Suppressor macrophage treated with lipopolysaccharide for 1 hour (primary cell): ENCODE data around the gene F12.
A peak's percentile ranks its signal among the peaks of the same experiment; 100 is the strongest.

Source experiments
- DNase-seq, 3 donors: peaks; one replicate each; pipeline ENCODE4 v3.0.0-alpha.2; 2020 to 2022

The F12 gene

GRCh38 chr5:177410575-177410974 is 1.2 kb upstream of the F12 start:
- DNase-seq: no peak

- peak; percentile 64 to 80 (median 70) for DNase-seq
These were observed 3.6 kb downstream of the F12 start for GRCh38 chr5:177405805-177406204.

GRCh38 chr5:177405312-177405711 is 4.1 kb downstream of the F12 start:
- no peak for DNase-seq

- no peak for DNase-seq
These were observed 4.7 kb downstream of the F12 start for GRCh38 chr5:177404641-177405179.

- peak; percentile 88 to 92 (median 90) for DNase-seq
These were observed 5.3 kb downstream of the F12 start for GRCh38 chr5:177403792-177404640.

GRCh38 chr5:177403102-177403791 is 6.1 kb downstream of the F12 start:
- no peak for DNase-seq

GRCh38 chr5:177402271-177403043 is 6.9 kb downstream of the F12 start:
- peak in 2 of 3 donors; percentile 38 to 62 for DNase-seq

GRCh38 chr5:177399997-177400868 is 9.1 kb downstream of the F12 start, which contains the start of gene PFN3:
PFN3 (minus strand) TSS chr5:177400661; CDS start chr5:177400576, 85 bp downstream.
- no peak for DNase-seq

- no peak for DNase-seq
These were observed 11.4 kb downstream of the F12 start for GRCh38 chr5:177397875-177398390.

GRCh38 chr5:177396807-177397206 is 12.6 kb downstream of the F12 start:
- no peak for DNase-seq

GRCh38 chr5:177396078-177396477 is 13.3 kb downstream of the F12 start:
- DNase-seq: no peak

- DNase-seq: no peak
These were observed 15.4 kb downstream of the F12 start for GRCh38 chr5:177393990-177394389.

GRCh38 chr5:177393206-177393765 is 16.1 kb downstream of the F12 start:
- peak; percentile 20 to 26 (median 23) for DNase-seq

GRCh38 chr5:177392765-177393164 is 16.6 kb downstream of the F12 start:
- no peak for DNase-seq

- peak; percentile 86 to 89 (median 88) for DNase-seq
These were observed 18.7 kb downstream of the F12 start for GRCh38 chr5:177390363-177391300.

GRCh38 chr5:177389241-177390169 is 19.9 kb downstream of the F12 start:
- DNase-seq: peak; percentile 84 to 97 (median 91)

GRCh38 chr5:177388521-177389052 is 20.8 kb downstream of the F12 start:
- DNase-seq: no peak

GRCh38 chr5:177387405-177387804 is 22.0 kb downstream of the F12 start:
- DNase-seq: no peak

- DNase-seq: no peak
These were observed 22.8 kb downstream of the F12 start for GRCh38 chr5:177386542-177386941.
